Naive thymus-derived CD8-positive, alpha-beta T cell (primary cell): ENCODE measurements around the gene RAB18. TPM values are rescaled to one million over a fixed set of nuclear protein-coding genes. Genes with fewer than 3 reads are reported as not detected.
A peak's percentile ranks its signal among the peaks of the same experiment; 100 is the strongest.

Experiments
- ATAC-seq, 2 donors: fragments of 150-1000 bp; cut with Tn5 transposase in 1 of 2; sonication (Bioruptor Pico), chemical (Tn5 transposase) in 1 of 2; 1 replicate in 1 of 2; 2 replicates in 1 of 2; pipeline ENCODE4 v1.10.0; 2021; ENCODE audit warnings: mild to moderate bottlenecking in 2 of 2, moderate library complexity in 2 of 2
- POLR2A ChIA-PET: fragments of 350-600 bp; sonication (Branson Sonifier 250); formaldehyde crosslinking; loops from one replicate; lab custom pipeline; 2021; ENCODE audit warnings: antibody characterized with exemption; lab: Charles Lee
- DNase-seq, 10 donors: peaks; one replicate each; pipeline versions ENCODE4 v3.0.0 to v3.0.0-alpha.2; 2020 to 2022
- H3K27ac Mint-ChIP-seq, 10 donors: one replicate each; pipeline ENCODE4 v1.8.0; 2020 to 2022; ENCODE audit warnings: mild to moderate bottlenecking in 10 of 10, mixed read lengths in 10 of 10, moderate library complexity in 4 of 10, inconsistent platforms in 1 of 10
- H3K27me3 Mint-ChIP-seq, 5 donors: one replicate each; pipeline ENCODE4 v1.8.0; 2021 to 2022; ENCODE audit warnings: mixed read lengths in 5 of 5
- H3K36me3 Mint-ChIP-seq, 3 donors: one replicate each; pipeline ENCODE4 v1.8.0; 2020 to 2022; ENCODE audit warnings: mixed read lengths in 3 of 3, mild to moderate bottlenecking in 2 of 3, inconsistent platforms in 1 of 3
- H3K4me1 Mint-ChIP-seq, 4 donors: one replicate each; pipeline ENCODE4 v1.8.0; 2021 to 2022; ENCODE audit warnings: mixed read lengths in 4 of 4
- H3K4me3 Mint-ChIP-seq, 10 donors: one replicate each; pipeline ENCODE4 v1.8.0; 2020 to 2022; ENCODE audit warnings: mild to moderate bottlenecking in 10 of 10, mixed read lengths in 10 of 10, moderate library complexity in 6 of 10, inconsistent platforms in 1 of 10
- H3K9me3 Mint-ChIP-seq, 9 donors: one replicate each; pipeline ENCODE4 v1.8.0; 2020 to 2022; ENCODE audit warnings: mixed read lengths in 9 of 9, mild to moderate bottlenecking in 3 of 9, inconsistent platforms in 1 of 9, moderate library complexity in 1 of 9
- polyA plus RNA-seq, 3 donors: library from polyadenylated mRNA; unstranded; fragments of 300-500 nt; fragmentation: Illumina TruSeq; gene quantifications; one replicate each; pipeline ENCODE4 v1.2.3, GENCODE V29; 2021
- total RNA-seq, 8 experiments: library from RNA in 2 of 8; stranded (reverse) in 2 of 8; gene quantifications; one replicate each; pipeline ENCODE4 v1.2.3 and lab custom pipeline; 2021 to 2026

RAB18 gene
- total and polyA plus RNA-seq, 5 experiments from 2014 or later: 65.4 to 83.2 (median 79.8) TPM

- Mint-ChIP-seq H3K27me3 (no peaks in the 10 kb centered on the region), H3K9me3 (no peaks in the 10 kb centered on the region), H3K27ac (peak overlapping the region in 2 of 10 donors; percentile 7 to 43), H3K4me1 (peaks cover 6 to 25% (median 18%) of the 10 kb centered on the region in 4 donors), H3K4me3 (no peak overlapping the region), H3K36me3 (peaks cover 0 to 25% (median 10%) of the 10 kb centered on the region in 3 donors)
- DNase-seq (no peak), ATAC-seq (no peak)
- POLR2A ChIA-PET: interaction anchor here (0.7 kb wide), 1 partner anchor 292 kb away, joined by 3 read pairs; no protein-coding TSS in a partner anchor
These were observed 30.1 kb downstream of the RAB18 start for GRCh38 chr10:27534161-27534700.

- DNase-seq: no peak
- H3K36me3 Mint-ChIP-seq: peaks cover 0 to 27% (median 10%) of the 10 kb centered on the region in 3 donors
- POLR2A ChIA-PET: no interaction called here
- no peak overlapping the region for H3K4me3 Mint-ChIP-seq
- no peaks in the 10 kb centered on the region for H3K9me3 Mint-ChIP-seq
- ATAC-seq: no peak
- peaks cover 4 to 15% (median 11%) of the 10 kb centered on the region in 4 donors for H3K4me1 Mint-ChIP-seq
- no peak overlapping the region for H3K27ac Mint-ChIP-seq
- H3K27me3 Mint-ChIP-seq: no peaks in the 10 kb centered on the region
These were observed 31.2 kb downstream of the RAB18 start for GRCh38 chr10:27535317-27535716.

GRCh38 chr10:27536437-27536836 is 32.3 kb downstream of the RAB18 start:
- DNase-seq (no peak), ATAC-seq (no peak)
- no peaks in the 10 kb centered on the region for H3K9me3 Mint-ChIP-seq
- H3K4me3 Mint-ChIP-seq: no peak overlapping the region
- peaks cover 0 to 23% (median 10%) of the 10 kb centered on the region in 3 donors for H3K36me3 Mint-ChIP-seq
- H3K27me3 Mint-ChIP-seq: no peaks in the 10 kb centered on the region
- H3K4me1 Mint-ChIP-seq: peaks cover 7 to 15% (median 15%) of the 10 kb centered on the region in 4 donors
- H3K27ac Mint-ChIP-seq: no peak overlapping the region
- POLR2A ChIA-PET: no interaction called here

- Mint-ChIP-seq H3K27ac (no peak overlapping the region), H3K4me3 (no peak overlapping the region), H3K4me1 (peaks cover 10 to 19% (median 17%) of the 10 kb centered on the region in 4 donors), H3K36me3 (peaks cover 0 to 22% (median 14%) of the 10 kb centered on the region in 3 donors), H3K9me3 (no peaks in the 10 kb centered on the region), H3K27me3 (no peaks in the 10 kb centered on the region)
- POLR2A ChIA-PET: no interaction called here
- ATAC-seq (no peak), DNase-seq (no peak)
These were observed 33.1 kb downstream of the RAB18 start for GRCh38 chr10:27537166-27537565.

- Mint-ChIP-seq H3K9me3 (no peaks in the 10 kb centered on the region), H3K27me3 (no peaks in the 10 kb centered on the region), H3K27ac (peak overlapping the region in 6 of 10 donors; percentile 16 to 78 (median 38)), H3K4me3 (no peak overlapping the region), H3K36me3 (peaks cover 0 to 25% (median 14%) of the 10 kb centered on the region in 3 donors), H3K4me1 (peaks cover 10 to 26% (median 22%) of the 10 kb centered on the region in 4 donors)
- POLR2A ChIA-PET: no interaction called here
- no peak for ATAC-seq
- DNase-seq: no peak
These were observed 33.7 kb downstream of the RAB18 start for GRCh38 chr10:27537787-27538186.

- POLR2A ChIA-PET: interaction anchor here (1.8 kb wide), 1 partner anchor 37 kb away, joined by 5 read pairs; the partner anchor contains the start of gene RAB18
These were observed 36.6 kb downstream of the RAB18 start for GRCh38 chr10:27540672-27541071.

GRCh38 chr10:27541796-27542729 is 38.0 kb downstream of the RAB18 start:
- peak overlapping the region in 9 of 10 donors; percentile 33 to 69 (median 57) for H3K4me3 Mint-ChIP-seq
- H3K27ac Mint-ChIP-seq: peak overlapping the region; percentile 14 to 94 (median 82)
- H3K9me3 Mint-ChIP-seq: no peaks in the 10 kb centered on the region
- DNase-seq: peak in 3 of 10 donors; percentile 2 to 33 (median 22)
- POLR2A ChIA-PET: interaction anchor here (0.7 to 1.8 kb wide), 2 partner anchors 38 to 211 kb away, joined by 3 to 5 read pairs; partner anchors contain the start of gene RAB18
- peak in 1 of 2 donors; percentile 61 for ATAC-seq
- no peaks in the 10 kb centered on the region for H3K27me3 Mint-ChIP-seq
- H3K36me3 Mint-ChIP-seq: peaks cover 0 to 44% (median 14%) of the 10 kb centered on the region in 3 donors
- peaks cover 13 to 30% (median 28%) of the 10 kb centered on the region in 4 donors for H3K4me1 Mint-ChIP-seq

More at GRCh38 chr10:27540672-27541071, 36.6 kb downstream of the RAB18 start:
- H3K36me3 Mint-ChIP-seq: peaks cover 0 to 39% (median 14%) of the 10 kb centered on the region in 3 donors
- DNase-seq: no peak
- ATAC-seq: no peak
- H3K27me3 Mint-ChIP-seq: no peaks in the 10 kb centered on the region
- H3K9me3 Mint-ChIP-seq: no peaks in the 10 kb centered on the region
- no peak overlapping the region for H3K4me3 Mint-ChIP-seq
- H3K27ac Mint-ChIP-seq: peak overlapping the region in 9 of 10 donors; percentile 4 to 94 (median 70)
- peaks cover 12 to 30% (median 27%) of the 10 kb centered on the region in 4 donors for H3K4me1 Mint-ChIP-seq

GRCh38 chr10:27542812-27543211 is 38.7 kb downstream of the RAB18 start:
- Mint-ChIP-seq H3K36me3 (peaks cover 0 to 46% (median 17%) of the 10 kb centered on the region in 3 donors), H3K9me3 (no peaks in the 10 kb centered on the region), H3K27me3 (no peaks in the 10 kb centered on the region), H3K27ac (peak overlapping the region; percentile 13 to 94 (median 66)), H3K4me1 (peaks cover 16 to 30% (median 28%) of the 10 kb centered on the region in 4 donors), H3K4me3 (peak overlapping the region in 5 of 10 donors; percentile 18 to 57 (median 43))
- POLR2A ChIA-PET: no interaction called here
- ATAC-seq (no peak), DNase-seq (no peak)

GRCh38 chr10:27547047-27547446 is 42.9 kb downstream of the RAB18 start:
- POLR2A ChIA-PET: no interaction called here
- Mint-ChIP-seq H3K27me3 (no peaks in the 10 kb centered on the region), H3K4me3 (no peak overlapping the region), H3K9me3 (no peaks in the 10 kb centered on the region), H3K4me1 (peaks cover 6 to 13% (median 12%) of the 10 kb centered on the region in 4 donors), H3K36me3 (peaks cover 0 to 28% (median 9%) of the 10 kb centered on the region in 3 donors), H3K27ac (peak overlapping the region in 2 of 10 donors; percentile 0 to 75)
- DNase-seq (no peak), ATAC-seq (no peak)

- H3K36me3 Mint-ChIP-seq: peaks cover 0 to 26% (median 8%) of the 10 kb centered on the region in 3 donors
- peaks cover 6 to 10% (median 8%) of the 10 kb centered on the region in 4 donors for H3K4me1 Mint-ChIP-seq
- H3K4me3 Mint-ChIP-seq: no peak overlapping the region
- no peaks in the 10 kb centered on the region for H3K27me3 Mint-ChIP-seq
- POLR2A ChIA-PET: no interaction called here
- H3K9me3 Mint-ChIP-seq: no peaks in the 10 kb centered on the region
- H3K27ac Mint-ChIP-seq: peak overlapping the region in 2 of 10 donors; percentile 0 to 75
- ATAC-seq (no peak), DNase-seq (no peak)
These were observed 43.4 kb downstream of the RAB18 start for GRCh38 chr10:27547482-27547881.

GRCh38 chr10:27550823-27551222 is 46.7 kb downstream of the RAB18 start:
- POLR2A ChIA-PET: no interaction called here
- H3K36me3 Mint-ChIP-seq: peaks cover 0 to 8% (median 3%) of the 10 kb centered on the region in 3 donors
- no peak overlapping the region for H3K4me3 Mint-ChIP-seq
- no peaks in the 10 kb centered on the region for H3K27me3 Mint-ChIP-seq
- H3K9me3 Mint-ChIP-seq: no peaks in the 10 kb centered on the region
- H3K4me1 Mint-ChIP-seq: peaks cover 0 to 3% (median 1%) of the 10 kb centered on the region in 4 donors
- no peak for ATAC-seq
- no peak overlapping the region for H3K27ac Mint-ChIP-seq
- no peak for DNase-seq

- Mint-ChIP-seq H3K27ac (peak overlapping the region in 1 of 10 donors; percentile 66), H3K4me3 (no peak overlapping the region), H3K9me3 (no peaks in the 10 kb centered on the region), H3K36me3 (no peaks in the 10 kb centered on the region), H3K4me1 (no peaks in the 10 kb centered on the region), H3K27me3 (no peaks in the 10 kb centered on the region)
- DNase-seq: peak in 4 of 10 donors; percentile 1 to 27 (median 16)
- POLR2A ChIA-PET: no interaction called here
- ATAC-seq: no peak
These were observed 54.5 kb downstream of the RAB18 start for GRCh38 chr10:27558612-27559020.
